T-cell (primary cell): ENCODE results near the gene TRIM34. TPM values are rescaled to one million over a fixed set of nuclear protein-coding genes. Genes with fewer than 3 reads are reported as not detected.
"Not testable (repeated sequence)": the region's sequence is repeated elsewhere in the genome, so short reads cannot be mapped to it uniquely, and the experiment has no call there.

Source experiments
- ATAC-seq, 4 experiments: fragments of 200-7000 bp in 3 of 4; fragments of 150-1000 bp in 1 of 4; cut with Tn5 transposase; replicated peaks in 1 of 4; 1 replicate in 3 of 4; 2 replicates in 1 of 4; pipeline ENCODE4 v1.10.0; 2021; ENCODE audit warnings: moderate library complexity in 3 of 4, mild to moderate bottlenecking in 2 of 4, moderate number of reproducible peaks in 1 of 4
- CTCF ChIA-PET, 2 donors: fragments of 300-600 bp; sonication (Branson Sonifier 250); formaldehyde crosslinking; loops; one replicate each; lab custom pipeline; 2022; ENCODE audit warnings: antibody characterized with exemption in 2 of 2; lab: Charles Lee
- POLR2A ChIA-PET, 2 donors: fragments of 300-600 bp; sonication (Branson Sonifier 250); formaldehyde crosslinking; loops; one replicate each; lab custom pipeline; 2022; ENCODE audit warnings: antibody characterized with exemption in 2 of 2; lab: Charles Lee
- DNase-seq, 35 experiments: peaks; one replicate each; pipeline versions ENCODE4 v3.0.0 to v3.0.0-alpha.2; 2013 to 2023
- H3K27ac ChIP-seq: one replicate; pipeline ENCODE4 v1.5.1; 2013; ENCODE audit warnings: low read length
- H3K27me3 ChIP-seq, 2 experiments: replicated peaks in 1 of 2; 1 replicate in 1 of 2; 2 replicates in 1 of 2; pipeline versions ENCODE4 v1.6.1 to v1.7.0; 2013; ENCODE audit warnings: low read length in 1 of 2, mixed read lengths in 1 of 2; ENCODE audit not compliant: control insufficient read depth in 2 of 2, insufficient read depth in 2 of 2; ENCODE audit errors: extremely low read depth in 1 of 2
- H3K36me3 ChIP-seq, 2 donors: 1 replicate in 1 of 2; 2 replicates in 1 of 2; pipeline versions ENCODE4 v1.6.1 to v1.7.0; 2013; ENCODE audit warnings: low read length in 1 of 2; ENCODE audit not compliant: control insufficient read depth in 2 of 2, insufficient read depth in 1 of 2; ENCODE audit errors: extremely low read depth in 1 of 2
- H3K4me1 ChIP-seq, 2 experiments: 1 replicate in 1 of 2; 2 replicates in 1 of 2; pipeline versions ENCODE4 v1.6.1 to v1.7.0; 2013; ENCODE audit warnings: low read length in 2 of 2, mixed read lengths in 1 of 2; ENCODE audit not compliant: insufficient read depth in 2 of 2, control insufficient read depth in 1 of 2; ENCODE audit errors: extremely low read depth in 1 of 2
- H3K4me3 ChIP-seq, 2 donors: 1 replicate in 1 of 2; 2 replicates in 1 of 2; pipeline versions ENCODE4 v1.5.1 to v1.7.0; 2013; ENCODE audit warnings: mild to moderate bottlenecking in 2 of 2, low read length in 1 of 2, moderate library complexity in 1 of 2; ENCODE audit not compliant: control insufficient read depth in 1 of 2; ENCODE audit errors: extremely low read depth in 1 of 2
- H3K9me3 ChIP-seq: 2 replicates; pipeline ENCODE4 v1.7.0; 2013
- H3K27ac Mint-ChIP-seq, 2 donors: one replicate each; pipeline ENCODE4 v1.8.0; 2020 to 2021; ENCODE audit warnings: mild to moderate bottlenecking in 2 of 2, mixed read lengths in 2 of 2
- H3K27me3 Mint-ChIP-seq, 2 donors: one replicate each; pipeline ENCODE4 v1.8.0; 2021 to 2022; ENCODE audit warnings: mixed read lengths in 2 of 2
- H3K36me3 Mint-ChIP-seq: one replicate; pipeline ENCODE4 v1.8.0; 2021; ENCODE audit warnings: mixed read lengths
- H3K4me1 Mint-ChIP-seq, 3 donors: one replicate each; pipeline ENCODE4 v1.8.0; 2020 to 2022; ENCODE audit warnings: mixed read lengths in 3 of 3, mild to moderate bottlenecking in 1 of 3
- H3K4me3 Mint-ChIP-seq, 3 donors: one replicate each; pipeline ENCODE4 v1.8.0; 2020 to 2022; ENCODE audit warnings: mild to moderate bottlenecking in 3 of 3, mixed read lengths in 3 of 3, moderate library complexity in 3 of 3
- H3K9me3 Mint-ChIP-seq, 3 donors: one replicate each; pipeline ENCODE4 v1.8.0; 2020 to 2022; ENCODE audit warnings: mixed read lengths in 3 of 3
- WGBS: methylation state at CpG from one replicate; pipeline ENCODE4 v1.1.5; 2013; ENCODE audit warnings: missing lambda C conversion rate; ENCODE audit not compliant: insufficient coverage; 5-methylcytosine and 5-hydroxymethylcytosine counted together
- total RNA-seq, 35 experiments: library from RNA in 6 of 35; stranded (reverse) in 6 of 35; fragments of 120-200 nt in 1 of 35; gene quantifications; one replicate each; pipeline versions ENCODE4 v1.2.1 to v1.2.4 and lab custom pipeline; 2013 to 2026

Gene TRIM34
- total RNA-seq, 5 donors from 2014 or later (not counting 1 experiment from before 2014, with no cell fraction given): 7.4 to 13.5 (median 10.4) TPM

DNA sequence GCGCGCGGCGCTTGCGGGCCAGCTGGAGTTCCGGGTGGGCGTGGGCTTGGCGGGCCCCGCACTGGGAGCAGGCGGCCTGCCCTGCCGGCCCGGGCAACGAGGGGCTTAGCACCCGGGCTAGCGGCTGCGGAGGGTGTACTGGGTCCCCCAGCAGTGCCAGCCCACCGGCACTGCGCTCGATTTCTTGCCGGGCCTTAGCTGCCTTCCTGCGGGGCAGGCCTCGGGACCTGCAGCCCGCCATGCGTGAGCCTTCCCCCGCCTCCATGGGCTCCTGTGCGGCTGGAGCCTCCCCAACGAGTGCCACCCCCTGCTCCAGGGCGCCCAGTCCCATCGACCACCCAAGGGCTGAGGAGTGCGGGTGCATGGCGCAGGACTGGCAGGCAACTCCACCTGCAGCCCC lies 34.9 kb upstream of the TRIM34 start:
- CTCF ChIA-PET: interaction anchor here in 1 of 2 donors (0.6 kb wide), 1 partner anchor 708 kb away, joined by 3 read pairs; no protein-coding TSS in a partner anchor
- ATAC-seq, H3K27ac Mint-ChIP-seq, H3K9me3 Mint-ChIP-seq, H3K27me3 ChIP-seq, H3K36me3 Mint-ChIP-seq, H3K4me1 ChIP-seq, H3K27me3 Mint-ChIP-seq, H3K4me3 Mint-ChIP-seq, H3K4me1 Mint-ChIP-seq, H3K9me3 ChIP-seq, H3K36me3 ChIP-seq, H3K4me3 ChIP-seq, POLR2A ChIA-PET, DNase-seq, H3K27ac ChIP-seq: not testable (repeated sequence)
- 96% methylated on average over 27 of the region's 31 CpGs for WGBS

- no peak for DNase-seq
- ATAC-seq: no peak
- peaks cover 0 to 2% of the 10 kb centered on the region in 2 experiments for H3K27me3 ChIP-seq
- no peaks in the 10 kb centered on the region for H3K36me3 ChIP-seq
- WGBS: 100% methylated on average over 2 of the region's 3 CpGs
- H3K27ac ChIP-seq: no peak overlapping the region
- ChIA-PET POLR2A (interaction anchor here in 1 of 2 donors (0.6 kb wide), 1 partner anchor 73 kb away, joined by 3 read pairs; no protein-coding TSS in a partner anchor), CTCF (interaction anchor here in 1 of 2 donors (1.2 kb wide), 1 partner anchor 9 kb away, joined by 4 read pairs; no protein-coding TSS in a partner anchor)
- peaks cover 2 to 6% (median 5%) of the 10 kb centered on the region in 3 donors for H3K4me1 Mint-ChIP-seq
- H3K36me3 Mint-ChIP-seq: no peaks in the 10 kb centered on the region
- H3K27ac Mint-ChIP-seq: no peak overlapping the region
- H3K9me3 Mint-ChIP-seq: no peaks in the 10 kb centered on the region
- peaks cover under 1 to 1% of the 10 kb centered on the region in 2 donors for H3K27me3 Mint-ChIP-seq
- H3K4me1 ChIP-seq: peaks cover 0 to 8% of the 10 kb centered on the region in 2 experiments
- no peak overlapping the region for H3K4me3 ChIP-seq
- no peak overlapping the region for H3K4me3 Mint-ChIP-seq
- no peaks in the 10 kb centered on the region for H3K9me3 ChIP-seq
These were observed 33.2 kb upstream of the TRIM34 start for GRCh38 chr11:5591613-5592012.

DNA sequence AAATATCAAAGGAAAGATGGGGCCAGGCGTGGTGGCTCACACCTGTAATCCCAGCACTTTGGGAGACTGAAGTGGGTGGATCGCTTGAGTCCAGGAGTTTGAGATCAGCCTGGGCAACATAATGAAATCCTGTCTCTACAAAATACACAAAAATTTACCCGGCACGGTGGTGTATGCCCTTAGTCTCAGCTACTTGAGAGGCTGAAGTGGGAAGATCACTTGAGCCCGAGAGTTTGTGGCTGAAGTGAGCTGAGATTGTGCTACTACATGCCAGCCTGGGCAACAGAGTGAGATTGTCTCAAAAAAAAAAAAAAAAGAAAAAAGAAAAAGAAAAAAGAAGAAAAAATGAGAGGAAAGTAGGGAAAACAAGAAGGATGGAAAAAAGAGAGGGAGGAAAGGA lies 32.2 kb upstream of the TRIM34 start:
- DNase-seq (no peak), ATAC-seq (no peak)
- no peak overlapping the region for H3K4me3 ChIP-seq
- ChIA-PET CTCF (interaction anchor here in 1 of 2 donors (1.2 kb wide), 1 partner anchor 8 kb away, joined by 4 read pairs; no protein-coding TSS in a partner anchor), POLR2A (no interaction called here)
- Mint-ChIP-seq H3K27ac (no peak overlapping the region), H3K4me3 (no peak overlapping the region), H3K36me3 (no peaks in the 10 kb centered on the region), H3K9me3 (no peaks in the 10 kb centered on the region), H3K4me1 (peaks cover 6 to 11% (median 7%) of the 10 kb centered on the region in 3 donors), H3K27me3 (peaks cover 3 to 10% of the 10 kb centered on the region in 2 donors)
- 83% methylated on average over 1 of the region's 5 CpGs for WGBS
- peaks cover 0 to 11% of the 10 kb centered on the region in 2 experiments for H3K4me1 ChIP-seq
- H3K27me3 ChIP-seq: peaks cover 0 to 3% of the 10 kb centered on the region in 2 experiments
- H3K36me3 ChIP-seq: no peaks in the 10 kb centered on the region
- no peak overlapping the region for H3K27ac ChIP-seq
- no peaks in the 10 kb centered on the region for H3K9me3 ChIP-seq

GRCh38 chr11:5593146-5593545 lies 31.7 kb upstream of the TRIM34 start:
- WGBS: no CpG with 5 or more reads among the region's 1 CpG
- H3K27ac Mint-ChIP-seq: no peak overlapping the region
- H3K36me3 Mint-ChIP-seq: no peaks in the 10 kb centered on the region
- ChIA-PET POLR2A (no interaction called here), CTCF (no interaction called here)
- H3K27ac ChIP-seq: no peak overlapping the region
- no peak overlapping the region for H3K4me3 ChIP-seq
- no peak overlapping the region for H3K4me3 Mint-ChIP-seq
- peaks cover 6 to 11% (median 7%) of the 10 kb centered on the region in 3 donors for H3K4me1 Mint-ChIP-seq
- peaks cover 0 to 3% of the 10 kb centered on the region in 2 experiments for H3K27me3 ChIP-seq
- peaks cover 0 to 11% of the 10 kb centered on the region in 2 experiments for H3K4me1 ChIP-seq
- no peaks in the 10 kb centered on the region for H3K9me3 Mint-ChIP-seq
- peaks cover 6 to 14% of the 10 kb centered on the region in 2 donors for H3K27me3 Mint-ChIP-seq
- no peaks in the 10 kb centered on the region for H3K36me3 ChIP-seq
- no peaks in the 10 kb centered on the region for H3K9me3 ChIP-seq
- DNase-seq: no peak
- ATAC-seq: no peak

DNA sequence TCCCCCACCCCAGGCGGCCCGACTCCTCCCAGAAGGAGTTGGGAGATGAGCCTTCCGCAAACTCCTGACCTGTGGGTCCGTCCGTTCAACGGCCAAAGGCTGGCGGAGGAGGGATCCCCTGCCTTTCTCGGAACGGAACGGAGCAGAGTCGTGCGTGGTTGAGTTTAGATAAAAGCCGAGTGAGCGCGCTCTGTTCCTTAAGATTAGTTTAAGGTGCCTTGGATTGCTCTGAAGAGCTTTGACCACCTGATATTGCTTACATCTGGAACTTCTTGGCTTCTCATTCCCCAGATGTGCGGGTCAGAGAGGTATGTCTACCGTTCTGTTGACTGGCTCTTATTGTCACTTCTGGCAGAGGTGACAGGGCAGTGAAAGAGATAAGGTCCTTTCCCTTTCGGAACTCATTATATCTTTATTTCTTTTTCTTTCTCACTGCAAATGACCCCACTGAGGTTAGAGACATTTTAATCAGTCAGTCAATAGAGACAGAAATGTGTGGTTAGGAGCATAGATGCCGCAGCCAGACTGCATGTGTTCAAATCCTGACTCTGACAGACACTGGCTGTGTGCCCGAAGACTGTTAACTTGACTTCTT lies 28.1 kb upstream of the TRIM34 start, which contains the start of gene TRIM6:
TSS of gene TRIM6 (plus strand) at position 31 of the 595 bp plus-strand sequence. CDS start at position 292, 261 bp downstream.
- peak within 1 kb of the TSS; percentile 49 to 70 for H3K4me3 ChIP-seq
- H3K36me3 ChIP-seq: no peaks in the 10 kb centered on the region
- ChIA-PET CTCF (no interaction called here), POLR2A (no interaction called here)
- no peak within 1 kb of the TSS for H3K27ac ChIP-seq
- 29% methylated on average over 5 of the region's 20 CpGs for WGBS
- Mint-ChIP-seq H3K4me1 (peaks cover 6 to 11% (median 7%) of the 10 kb centered on the region in 3 donors), H3K9me3 (no peaks in the 10 kb centered on the region), H3K4me3 (peak within 1 kb of the TSS; percentile 70 to 72 (median 72)), H3K27me3 (peaks cover 6 to 15% of the 10 kb centered on the region in 2 donors), H3K27ac (peak within 1 kb of the TSS in 1 of 2 donors; percentile 16), H3K36me3 (no peaks in the 10 kb centered on the region)
- no peaks in the 10 kb centered on the region for H3K9me3 ChIP-seq
- peaks cover 0 to 3% of the 10 kb centered on the region in 2 experiments for H3K27me3 ChIP-seq
- DNase-seq: peak in 4 of 35 experiments; percentile 1 to 15 (median 5)
- peaks cover 0 to 11% of the 10 kb centered on the region in 2 experiments for H3K4me1 ChIP-seq
- ATAC-seq: no peak

GRCh38 chr11:5597953-5598352 lies 26.8 kb upstream of the TRIM34 start:
- Histone ChIP-seq H3K9me3 (no peaks in the 10 kb centered on the region), H3K36me3 (no peaks in the 10 kb centered on the region), H3K4me1 (peaks cover 0 to 11% of the 10 kb centered on the region in 2 experiments), H3K27me3 (peaks cover 0 to 3% of the 10 kb centered on the region in 2 experiments), H3K27ac (no peak overlapping the region), H3K4me3 (no peak overlapping the region)
- ATAC-seq: no peak
- H3K27me3 Mint-ChIP-seq: peaks cover 6 to 15% of the 10 kb centered on the region in 2 donors
- H3K9me3 Mint-ChIP-seq: no peaks in the 10 kb centered on the region
- POLR2A ChIA-PET: no interaction called here
- no peak for DNase-seq
- CTCF ChIA-PET: no interaction called here
- H3K27ac Mint-ChIP-seq: no peak overlapping the region
- no peaks in the 10 kb centered on the region for H3K36me3 Mint-ChIP-seq
- peaks cover 6 to 11% (median 7%) of the 10 kb centered on the region in 3 donors for H3K4me1 Mint-ChIP-seq
- WGBS: 90% methylated on average over 2 of the region's 3 CpGs
- peak overlapping the region in 1 of 3 donors; percentile 72 for H3K4me3 Mint-ChIP-seq
